NCI-H748 treated with DMSO at 0.1 percent for 48 hours (cell line): ENCODE results near the gene SAMMSON.
A peak's percentile ranks its signal among the peaks of the same experiment; 100 is the strongest.

Source experiments
- DNase-seq: peaks from one replicate; lab custom pipeline; 2025; lab: John Stamatoyannopoulos, UW

Gene SAMMSON

GRCh38 chr3:70011582-70011981, 12.0 kb downstream of the SAMMSON start:
- no peak for DNase-seq

DNA sequence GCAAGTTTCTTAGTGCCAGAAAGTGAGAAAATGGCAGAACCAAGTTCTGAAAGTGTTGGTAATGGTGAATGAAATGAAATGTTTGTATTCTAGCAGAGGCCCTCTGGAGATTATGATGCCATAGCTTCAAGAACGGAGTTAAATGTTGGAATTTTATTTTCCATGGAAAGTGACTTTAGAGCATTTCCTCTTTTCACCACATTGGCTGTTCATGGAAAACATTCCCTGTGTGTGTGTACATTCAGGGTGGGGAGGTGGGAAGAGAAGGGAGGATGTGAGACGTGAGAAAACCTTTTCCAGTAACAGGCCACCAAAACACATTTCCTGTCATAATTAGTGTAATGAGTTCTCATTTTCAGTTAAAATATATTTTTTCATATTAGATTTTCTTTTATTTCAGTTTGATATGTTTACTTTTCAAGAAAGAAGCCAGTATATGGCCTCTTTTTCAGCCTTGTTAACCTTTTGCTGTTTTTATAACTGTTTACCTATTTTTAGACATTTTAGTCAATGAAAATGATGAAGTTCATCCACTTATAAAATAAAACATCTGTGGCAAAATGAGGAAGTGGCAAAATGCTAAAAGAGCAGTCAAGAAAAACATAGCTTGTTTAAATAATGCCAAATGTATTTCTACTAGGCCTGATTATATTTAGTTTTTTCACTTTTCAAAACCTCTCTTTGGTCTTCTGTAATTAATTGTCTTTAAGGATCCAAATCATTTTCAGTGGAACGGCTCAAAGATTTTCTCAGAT, 21.6 kb downstream of the SAMMSON start:
- DNase-seq: no peak

DNA sequence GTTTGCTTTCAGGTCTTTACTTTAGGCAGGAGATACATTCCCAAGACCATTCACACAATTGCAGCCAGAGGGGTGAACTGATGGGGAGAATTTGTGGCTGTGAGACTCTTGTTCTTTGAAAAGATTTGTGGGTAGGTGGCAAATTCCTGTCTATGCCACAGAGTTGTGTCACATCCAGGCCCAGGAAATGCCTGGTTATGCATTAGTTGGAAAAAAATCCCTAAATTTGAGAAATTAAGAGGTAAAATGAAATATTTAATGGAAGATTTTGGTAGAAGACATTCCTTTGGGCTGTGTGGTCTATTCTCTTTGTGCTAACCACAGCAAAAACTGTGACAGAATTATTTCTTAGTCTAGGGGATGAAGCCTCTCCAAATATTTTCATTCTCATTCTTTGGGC, 28.8 kb downstream of the SAMMSON start:
- no peak for DNase-seq

DNA sequence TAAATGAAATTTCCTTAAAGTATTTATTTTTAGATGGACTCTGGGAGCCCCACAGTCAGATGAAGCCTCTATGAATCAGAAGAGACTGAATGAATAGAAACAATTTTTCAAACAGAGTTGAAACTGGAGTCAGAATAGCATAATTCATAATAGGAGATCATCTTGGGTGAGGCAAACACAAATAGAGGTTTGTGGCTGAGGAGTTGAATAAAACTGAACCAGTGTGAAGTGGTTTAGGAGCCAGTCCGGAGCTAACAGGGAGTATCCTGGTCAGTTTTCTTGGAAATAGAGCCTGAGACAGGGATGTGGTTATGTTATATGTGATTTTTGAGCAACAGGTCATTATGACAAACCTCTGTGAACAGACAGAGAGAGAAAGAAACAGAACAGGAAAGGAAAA, 39.2 kb downstream of the SAMMSON start:
- no peak for DNase-seq

GRCh38 chr3:70040386-70040785, 40.9 kb downstream of the SAMMSON start:
- no peak for DNase-seq

GRCh38 chr3:70042641-70043040, 43.1 kb downstream of the SAMMSON start:
- DNase-seq: no peak

- no peak for DNase-seq
These were observed 50.2 kb downstream of the SAMMSON start for GRCh38 chr3:70049761-70050160.

GRCh38 chr3:70053293-70053692, 53.8 kb downstream of the SAMMSON start:
- no peak for DNase-seq

DNA sequence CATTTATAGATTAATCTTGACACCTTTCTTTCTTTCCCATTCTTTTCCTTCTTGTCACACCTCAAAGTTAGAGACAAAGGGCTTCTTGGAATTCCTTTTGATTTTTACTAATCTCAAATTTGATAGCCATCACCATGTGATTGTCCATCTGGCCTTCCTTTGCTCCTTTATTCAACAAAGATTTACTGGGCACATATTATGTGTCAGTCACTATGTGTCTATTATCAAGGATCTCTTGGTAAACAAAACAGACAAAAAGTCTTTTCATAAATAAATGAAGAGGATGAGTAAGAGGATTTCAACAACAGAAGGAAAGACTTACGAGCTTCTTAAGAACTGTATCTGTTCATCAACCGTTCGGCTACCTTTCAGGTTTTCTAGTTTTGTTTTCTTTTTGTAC, 56.5 kb downstream of the SAMMSON start:
- DNase-seq: no peak

GRCh38 chr3:70057426-70057825, 57.9 kb downstream of the SAMMSON start:
- no peak for DNase-seq

DNA sequence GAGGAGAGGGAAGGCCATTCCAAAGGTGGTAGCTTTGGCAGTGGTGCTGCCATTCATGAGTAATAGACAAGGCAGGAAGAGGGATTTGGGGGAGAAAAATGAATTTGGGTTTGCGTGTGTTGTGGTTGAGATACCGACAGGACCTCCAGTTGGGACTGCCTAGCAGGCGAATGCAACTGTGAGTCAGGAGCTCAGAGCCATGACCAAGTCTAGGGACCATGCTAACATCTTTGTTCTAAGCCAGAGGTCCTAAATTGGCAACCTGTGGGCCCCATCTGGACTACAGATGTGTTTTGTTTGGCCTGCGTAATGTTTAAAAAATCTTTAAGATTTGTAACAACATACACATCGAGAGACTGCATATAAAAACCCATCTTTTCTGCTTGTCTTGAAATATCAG, 61.6 kb downstream of the SAMMSON start:
- DNase-seq: no peak

DNA sequence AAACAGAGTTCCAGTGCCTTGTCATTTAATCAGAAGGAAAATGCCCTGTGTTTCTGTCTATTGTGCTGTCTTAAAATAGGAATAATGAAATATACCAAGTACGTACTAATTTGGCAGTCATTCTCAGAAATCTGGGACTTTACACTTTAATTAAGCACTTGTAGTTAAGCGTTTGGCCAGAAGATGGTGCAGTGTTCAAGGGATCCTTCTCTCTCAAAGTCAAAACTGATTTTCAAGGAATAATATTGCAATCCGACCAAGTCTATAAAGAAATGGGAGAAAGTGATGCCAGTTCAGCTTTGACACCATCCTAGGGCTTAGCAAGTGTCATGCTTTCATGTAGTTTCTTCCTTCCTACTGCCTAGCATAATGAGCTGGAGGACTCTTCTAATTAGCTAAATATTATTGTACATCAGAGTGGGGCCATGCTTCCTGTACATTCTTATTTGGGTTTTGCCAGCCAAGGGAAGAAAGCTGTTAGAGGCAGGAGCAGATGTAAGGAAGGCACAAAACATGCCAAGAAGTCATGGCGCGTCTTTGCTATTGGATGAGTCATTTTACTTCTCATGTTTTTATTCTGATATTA, 64.8 kb downstream of the SAMMSON start:
- peak; percentile 9 for DNase-seq

DNA sequence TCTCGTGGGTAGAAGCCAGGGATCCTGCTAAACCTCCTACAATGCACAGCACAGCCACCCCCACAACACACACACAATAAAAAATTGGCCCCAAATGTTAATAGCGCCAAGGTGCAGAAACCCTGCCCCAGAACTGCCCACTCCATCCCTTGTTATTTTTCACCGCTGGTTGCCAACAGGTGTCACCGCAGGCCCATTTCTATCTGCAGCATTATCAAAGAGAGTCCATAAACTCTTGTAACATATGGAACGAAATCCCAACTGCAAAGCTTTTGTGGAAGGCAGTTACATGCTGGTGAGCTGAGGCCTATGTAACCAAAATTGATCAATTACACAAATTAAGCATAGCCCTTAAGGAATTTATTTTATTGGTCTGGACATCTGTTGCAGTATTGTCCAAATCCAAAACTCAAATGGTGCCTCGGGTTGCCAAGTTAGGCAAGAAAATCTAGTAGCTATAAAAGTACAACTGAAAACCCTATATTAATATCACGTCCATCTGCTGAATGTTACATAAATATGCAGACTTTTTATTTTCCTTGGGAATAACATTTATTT, 66.2 kb downstream of the SAMMSON start:
- DNase-seq: no peak

DNA sequence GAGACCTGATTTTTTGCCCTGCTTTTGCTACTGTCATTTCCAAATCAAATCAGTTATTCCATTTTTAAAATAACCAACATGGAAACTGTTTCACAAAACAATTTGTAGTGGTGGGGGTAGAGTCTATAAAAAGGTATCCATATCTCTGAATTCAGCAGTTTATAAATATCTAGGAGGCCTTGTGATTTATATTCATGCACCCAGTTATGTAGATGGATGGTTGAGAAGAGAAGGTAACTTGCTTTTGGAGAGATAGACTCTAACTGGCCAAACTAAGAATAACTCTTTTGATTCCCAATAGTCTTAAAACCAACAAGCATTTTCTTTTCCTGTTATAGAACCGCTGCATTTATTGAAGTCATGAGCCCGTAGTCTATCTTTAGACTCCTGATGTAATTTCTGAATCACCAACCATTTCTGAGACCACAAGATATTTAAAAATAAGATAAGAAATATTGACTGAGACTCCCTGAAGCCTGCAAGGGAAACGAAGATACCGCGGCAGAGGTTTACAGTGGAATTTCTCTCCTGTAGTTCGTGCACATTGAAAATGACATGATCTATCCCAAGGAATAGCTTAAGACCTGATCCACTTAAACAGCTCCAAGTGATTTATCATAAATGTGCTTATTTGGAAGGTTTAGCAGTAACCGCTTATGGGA, 68.5 kb downstream of the SAMMSON start:
- DNase-seq: no peak

DNA sequence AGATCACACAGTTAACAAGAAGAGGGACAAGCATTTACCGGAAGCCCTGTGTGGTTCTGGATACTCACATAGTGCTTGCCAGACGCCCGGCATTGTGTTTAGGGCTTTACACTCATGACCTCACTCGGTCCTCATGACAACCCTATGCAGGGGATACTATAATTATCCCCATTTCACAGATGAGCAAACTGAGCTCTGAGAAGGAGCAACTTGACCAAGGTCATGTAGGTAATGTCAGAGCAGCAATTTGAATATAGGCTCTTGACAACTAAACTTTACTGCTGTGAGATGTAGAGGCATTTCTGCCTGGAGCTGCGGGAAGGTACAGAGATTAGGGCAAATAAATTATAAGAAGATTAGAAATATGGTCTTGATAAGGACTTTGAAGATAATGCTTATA, 70.0 kb downstream of the SAMMSON start:
- DNase-seq: no peak

DNA sequence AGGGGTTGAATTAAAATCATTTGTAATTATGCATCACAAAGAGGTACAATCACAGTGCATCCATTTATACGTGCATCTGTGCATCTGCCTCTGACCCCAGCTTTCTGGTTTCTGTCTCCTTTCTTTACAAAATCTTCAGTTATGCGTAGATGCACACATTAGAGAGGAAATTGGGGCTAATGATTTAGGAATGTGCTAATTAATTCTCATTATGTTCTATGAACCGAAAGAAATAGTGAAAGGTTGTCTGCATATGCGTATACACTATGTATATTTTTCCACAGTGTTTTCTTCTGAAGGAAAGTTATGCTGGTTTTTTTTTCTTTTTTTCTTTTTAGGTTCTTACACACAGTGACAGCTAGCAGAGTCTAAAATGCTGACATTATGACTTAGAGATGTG, 71.6 kb downstream of the SAMMSON start:
- no peak for DNase-seq

DNA sequence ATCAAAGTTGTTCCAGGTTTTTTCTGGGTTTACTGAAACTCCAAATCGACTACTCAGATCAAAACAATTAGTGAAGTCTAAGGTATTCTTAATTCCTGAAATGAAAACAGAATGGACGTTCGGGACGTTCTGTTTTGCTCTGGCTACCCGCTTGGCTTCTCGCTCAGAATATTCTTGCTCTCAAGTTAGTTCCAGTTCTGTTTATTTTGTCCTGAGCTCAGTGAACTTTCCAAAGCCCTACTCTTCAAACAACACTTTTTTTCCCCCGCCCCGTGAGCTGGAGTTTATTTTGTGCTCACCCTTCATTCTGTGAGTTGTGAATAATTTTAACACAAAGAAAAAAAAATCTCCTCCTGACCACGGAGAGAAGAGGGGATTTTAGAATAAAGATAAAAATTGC, 72.6 kb downstream of the SAMMSON start:
- no peak for DNase-seq

DNA sequence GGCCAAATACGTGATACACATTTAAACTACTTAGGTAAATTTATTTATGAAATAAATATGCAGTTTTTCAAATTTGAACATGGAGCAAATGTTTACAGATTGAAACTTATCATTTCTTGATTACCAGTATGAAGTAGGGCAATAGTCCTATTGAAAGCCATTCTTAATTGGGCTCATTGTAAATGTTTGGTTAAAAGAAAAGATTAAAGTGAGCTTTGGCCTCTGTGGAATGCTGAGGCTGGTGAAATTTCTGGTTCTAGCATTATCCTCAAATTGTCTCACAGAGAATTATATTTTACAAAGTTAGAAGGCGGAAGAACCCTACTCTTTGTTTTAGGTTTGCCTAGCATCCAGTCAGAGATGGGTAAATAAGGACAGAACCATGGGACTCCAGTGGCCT, 73.2 kb downstream of the SAMMSON start:
- DNase-seq: no peak

DNA sequence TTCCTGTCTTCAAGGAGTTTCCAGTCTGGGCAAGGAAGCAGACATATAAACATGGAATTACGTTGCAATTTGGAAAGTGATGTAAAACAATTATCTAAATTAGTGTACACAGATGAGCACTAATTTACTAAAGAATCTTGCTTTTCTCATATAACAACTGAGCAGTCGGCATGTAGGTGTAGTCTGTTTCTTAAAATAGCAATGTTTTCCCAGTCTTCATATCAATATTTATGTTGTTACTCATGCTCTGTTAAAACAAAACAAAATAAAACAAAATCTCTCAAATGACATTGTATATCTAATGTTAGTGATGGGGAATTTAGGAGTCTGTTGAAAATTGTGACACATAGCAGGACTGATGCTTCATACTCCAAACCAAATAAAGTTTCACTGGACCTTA, 75.6 kb downstream of the SAMMSON start:
- DNase-seq: no peak

DNA sequence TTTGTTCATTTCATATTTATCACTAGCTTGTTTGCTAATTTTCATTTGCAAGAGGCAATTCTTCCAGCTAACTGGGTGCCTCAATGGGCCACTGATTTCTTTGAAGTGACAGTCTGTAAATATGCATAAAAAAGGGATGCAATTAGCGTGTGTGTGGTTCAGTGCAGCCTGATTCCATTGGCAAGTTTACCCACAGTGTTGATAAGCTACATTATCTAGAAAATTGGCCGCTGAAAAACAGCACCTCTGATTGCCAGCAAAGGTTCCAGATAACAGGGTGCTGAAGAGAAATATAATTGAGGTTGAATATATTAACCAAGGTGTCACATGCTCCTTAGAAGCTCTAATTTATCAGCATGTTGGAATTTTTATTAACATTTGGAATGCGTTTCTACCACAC, 76.9 kb downstream of the SAMMSON start:
- DNase-seq: no peak

DNA sequence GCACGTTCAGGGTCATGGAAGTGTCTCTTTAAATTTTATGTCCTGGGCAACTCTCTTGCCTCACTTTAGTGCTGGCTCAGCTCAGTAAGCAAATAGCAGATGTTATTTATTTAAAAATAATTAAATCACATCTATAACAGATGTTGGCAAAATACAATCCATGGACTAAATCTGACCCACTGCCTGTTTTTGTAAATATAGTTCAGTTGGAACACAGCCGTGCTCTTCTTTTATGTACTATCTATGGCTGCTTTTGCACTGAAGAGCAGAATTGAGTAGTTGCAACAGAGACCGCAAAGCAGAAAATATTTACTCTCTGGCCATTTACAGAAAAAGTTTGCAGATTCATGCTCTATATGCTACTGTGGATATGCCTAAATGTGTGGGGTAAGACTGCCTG, 79.2 kb downstream of the SAMMSON start:
- no peak for DNase-seq

- no peak for DNase-seq
These were observed 86.1 kb downstream of the SAMMSON start for GRCh38 chr3:70085613-70086012.

GRCh38 chr3:70086336-70086735, 86.8 kb downstream of the SAMMSON start:
- DNase-seq: no peak
